ENCODE data around the gene NUMBL. TPM values are rescaled to one million over a fixed set of nuclear protein-coding genes. Genes with fewer than 3 reads are reported as not detected.
A peak's percentile ranks its signal among the peaks of the same experiment; 100 is the strongest.

NUMBL gene
- total RNA-seq, 1 donor = 26.8 TPM

GRCh38 chr19:40623403-40624251, 66.8 kb downstream of the NUMBL start:
- H3K36me3 ChIP-seq (ENCODE audit: insufficient read depth, low read length) = peaks cover 40% of the 10 kb centered on the region
- H3K27me3 ChIP-seq (ENCODE audit: insufficient read depth, low read length) = no peaks in the 10 kb centered on the region
- H3K4me1 ChIP-seq (ENCODE audit: insufficient read depth, low read length) = no peaks in the 10 kb centered on the region
- H3K27ac ChIP-seq (ENCODE audit: low read depth, low read length) = no peak overlapping the region
- no peaks in the 10 kb centered on the region for H3K79me2 ChIP-seq (ENCODE audit: insufficient read depth, low read length)
- TF ChIP-seq CTCF (IDR thresholded peaks at IDR 0.05; ENCODE audit: extremely low read depth, low read depth, low read length) = no peak
- H4K20me1 ChIP-seq (ENCODE audit: insufficient read depth, low read length) = peaks cover 2% of the 10 kb centered on the region
- DNase-seq (ENCODE audit: insufficient read length, low spot score, missing footprints) = peak; percentile 81
- no peak overlapping the region for H2AFZ ChIP-seq (ENCODE audit: low read length)
- no peak overlapping the region for H3K4me3 ChIP-seq (ENCODE audit: insufficient read depth, low read length)
- H3K9me3 ChIP-seq (ENCODE audit: low read depth, low read length) = no peaks in the 10 kb centered on the region
- no peak overlapping the region for H3K4me2 ChIP-seq (ENCODE audit: insufficient read depth, low read length)

GRCh38 chr19:40622773-40623075, 67.7 kb downstream of the NUMBL start:
- Histone ChIP-seq H3K9me3 (ENCODE audit: low read depth, low read length) (no peaks in the 10 kb centered on the region), H3K79me2 (ENCODE audit: insufficient read depth, low read length) (no peaks in the 10 kb centered on the region), H3K4me1 (ENCODE audit: insufficient read depth, low read length) (no peaks in the 10 kb centered on the region), H3K27ac (ENCODE audit: low read depth, low read length) (no peak overlapping the region), H3K4me3 (ENCODE audit: insufficient read depth, low read length) (no peak overlapping the region), H4K20me1 (ENCODE audit: insufficient read depth, low read length) (peaks cover 2% of the 10 kb centered on the region), H3K27me3 (ENCODE audit: insufficient read depth, low read length) (no peaks in the 10 kb centered on the region), H3K4me2 (ENCODE audit: insufficient read depth, low read length) (no peak overlapping the region), H2AFZ (ENCODE audit: low read length) (no peak overlapping the region), H3K36me3 (ENCODE audit: insufficient read depth, low read length) (peaks cover 41% of the 10 kb centered on the region)
- DNase-seq (ENCODE audit: insufficient read length, low spot score, missing footprints) = peak; percentile 72
- TF ChIP-seq CTCF (IDR thresholded peaks at IDR 0.05; ENCODE audit: extremely low read depth, low read depth, low read length) = no peak

- Histone ChIP-seq H3K36me3 (ENCODE audit: insufficient read depth, low read length) (peaks cover 41% of the 10 kb centered on the region), H3K4me2 (ENCODE audit: insufficient read depth, low read length) (no peak overlapping the region), H2AFZ (ENCODE audit: low read length) (no peak overlapping the region)
Observed at GRCh38 chr19:40621966-40622772, 68.3 kb downstream of the NUMBL start.

More at GRCh38 chr19:40621966-40622772, 68.3 kb downstream of the NUMBL start:
- Histone ChIP-seq H3K9me3 (ENCODE audit: low read depth, low read length) (no peaks in the 10 kb centered on the region), H4K20me1 (ENCODE audit: insufficient read depth, low read length) (peaks cover 2% of the 10 kb centered on the region), H3K27me3 (ENCODE audit: insufficient read depth, low read length) (no peaks in the 10 kb centered on the region), H3K4me3 (ENCODE audit: insufficient read depth, low read length) (no peak overlapping the region), H3K4me1 (ENCODE audit: insufficient read depth, low read length) (no peaks in the 10 kb centered on the region), H3K27ac (ENCODE audit: low read depth, low read length) (no peak overlapping the region), H3K79me2 (ENCODE audit: insufficient read depth, low read length) (no peaks in the 10 kb centered on the region)
- no peak for DNase-seq (ENCODE audit: insufficient read length, low spot score, missing footprints)
- no peak for TF ChIP-seq CTCF (IDR thresholded peaks at IDR 0.05; ENCODE audit: extremely low read depth, low read depth, low read length)

Measured in osteoblast (primary cell).